ENCODE measurements around the gene ARL8A. TPM values are rescaled to one million over a fixed set of nuclear protein-coding genes. Genes with fewer than 3 reads are reported as not detected.

ARL8A gene
- total RNA-seq, 1 experiment from 2014 or later, result 45.6 TPM

GRCh38 chr1:202158810-202159533 lies 14.4 kb upstream of the ARL8A start:
- Histone ChIP-seq H3K27ac (ENCODE audit: low read depth, low read length) (no peak overlapping the region), H3K4me2 (ENCODE audit: low read length) (no peak overlapping the region), H2AFZ (ENCODE audit: low read depth, low read length, poor library complexity, severe bottlenecking) (no peak overlapping the region), H3K4me3 (replicated peaks in 1 of 2; ENCODE audit: low read depth in 1 of 2, low read length in 2 of 2) (no peak overlapping the region), H3K9me3 (ENCODE audit: control insufficient read depth in 1 of 2, insufficient read depth in 1 of 2, low read depth in 1 of 2, low read length in 2 of 2) (no peaks in the 10 kb centered on the region), H3K36me3 (ENCODE audit: control insufficient read depth in 1 of 2, insufficient read depth in 2 of 2, low read length in 2 of 2) (no peaks in the 10 kb centered on the region), H3K9ac (ENCODE audit: low read length) (no peak overlapping the region), H3K9me2 (ENCODE audit: insufficient read depth) (no peaks in the 10 kb centered on the region), H3K27me3 (ENCODE audit: insufficient read depth, low read length) (no peaks in the 10 kb centered on the region), H4K20me1 (ENCODE audit: insufficient read depth) (no peaks in the 10 kb centered on the region), H3K79me2 (ENCODE audit: insufficient read depth, low read length) (no peaks in the 10 kb centered on the region), H3K4me1 (ENCODE audit: control insufficient read depth in 1 of 2, insufficient read depth in 2 of 2, low read length in 2 of 2) (peaks cover 20 to 26% of the 10 kb centered on the region in 2 experiments; a peak in 3 of 4 replicates)
- ATAC-seq, result no peak
- BruUV-seq (replicated peaks), result no TSS peak
- RAD21 ChIA-PET (ENCODE audit: low non-redundant PET in 1 of 2, low total read pairs in 2 of 2, uncharacterized antibody in 2 of 2, unreplicated experiment in 2 of 2), result no interaction called here
- intact Hi-C loops (cut with micrococcal nuclease), result no loop called here
- POLR2A ChIA-PET, result no interaction called here
- TF ChIP-seq SRF (IDR thresholded peaks at IDR 0.05; ENCODE audit: low read depth) (no peak), EGR1 (IDR thresholded peaks at IDR 0.05; ENCODE audit: low read depth) (no peak), CBX3 (IDR thresholded peaks at IDR 0.05; ENCODE audit: low read depth) (no peak), JUND (IDR thresholded peaks at IDR 0.05) (no peak), CTCF (IDR thresholded peaks at IDR 0.05 in 2 of 3, conservative IDR thresholded peaks at IDR 0.05 in 1 of 3; ENCODE audit: borderline replicate concordance in 1 of 3, insufficient read depth in 1 of 3, low read depth in 2 of 3, low read length in 2 of 3) (peak in 2 of 3 experiments; percentile 10 to 14; a peak in 1 of 6 replicates), FOSL1 (IDR thresholded peaks at IDR 0.05; ENCODE audit: low read depth) (no peak)
- CTCF ChIA-PET, result no interaction called here
- DNase-seq (ENCODE audit: low read depth, low spot score), result no peak

- Histone ChIP-seq H3K4me1 (ENCODE audit: control insufficient read depth in 1 of 2, insufficient read depth in 2 of 2, low read length in 2 of 2) (peaks cover 20 to 26% of the 10 kb centered on the region in 2 experiments; a peak in 3 of 4 replicates), H3K79me2 (ENCODE audit: insufficient read depth, low read length) (no peaks in the 10 kb centered on the region), H3K9me3 (ENCODE audit: control insufficient read depth in 1 of 2, insufficient read depth in 1 of 2, low read depth in 1 of 2, low read length in 2 of 2) (no peaks in the 10 kb centered on the region), H3K4me2 (ENCODE audit: low read length) (no peak overlapping the region), H3K9me2 (ENCODE audit: insufficient read depth) (no peaks in the 10 kb centered on the region), H2AFZ (ENCODE audit: low read depth, low read length, poor library complexity, severe bottlenecking) (no peak overlapping the region), H3K27ac (ENCODE audit: low read depth, low read length) (no peak overlapping the region), H3K9ac (ENCODE audit: low read length) (no peak overlapping the region), H4K20me1 (ENCODE audit: insufficient read depth) (no peaks in the 10 kb centered on the region), H3K4me3 (replicated peaks in 1 of 2; ENCODE audit: low read depth in 1 of 2, low read length in 2 of 2) (no peak overlapping the region), H3K36me3 (ENCODE audit: control insufficient read depth in 1 of 2, insufficient read depth in 2 of 2, low read length in 2 of 2) (no peaks in the 10 kb centered on the region), H3K27me3 (ENCODE audit: insufficient read depth, low read length) (no peaks in the 10 kb centered on the region)
- BruUV-seq (replicated peaks), result no TSS peak
- DNase-seq (ENCODE audit: low read depth, low spot score), result no peak
- ChIA-PET POLR2A (no interaction called here), RAD21 (ENCODE audit: low non-redundant PET in 1 of 2, low total read pairs in 2 of 2, uncharacterized antibody in 2 of 2, unreplicated experiment in 2 of 2) (no interaction called here), CTCF (no interaction called here)
- intact Hi-C loops (cut with micrococcal nuclease), result no loop called here
- no peak for ATAC-seq
- TF ChIP-seq POLR2AphosphoS5 (IDR thresholded peaks at IDR 0.05; ENCODE audit: low read depth, low read length) (no peak), EZH2 (IDR thresholded peaks at IDR 0.05) (no peak), ZNF274 (IDR thresholded peaks at IDR 0.05; ENCODE audit: low read depth, low read length) (no peak), MAX (IDR thresholded peaks at IDR 0.05) (no peak), TCF7L2 (IDR thresholded peaks at IDR 0.05; ENCODE audit: borderline replicate concordance, extremely low read depth, insufficient read depth, insufficient read length) (no peak), JUND (IDR thresholded peaks at IDR 0.05) (no peak), ZBTB33 (IDR thresholded peaks at IDR 0.05; ENCODE audit: extremely low read depth, insufficient replicate concordance, low read length) (no peak), SIN3A (IDR thresholded peaks at IDR 0.05; ENCODE audit: low read depth) (no peak), EZH2phosphoT487 (IDR thresholded peaks at IDR 0.05; ENCODE audit: borderline replicate concordance) (no peak), SP1 (IDR thresholded peaks at IDR 0.05; ENCODE audit: low read depth) (no peak), POLR2A (IDR thresholded peaks at IDR 0.05; ENCODE audit: borderline replicate concordance, extremely low read depth, insufficient read depth, insufficient read length) (no peak), YY1 (IDR thresholded peaks at IDR 0.05; ENCODE audit: extremely low read depth, insufficient replicate concordance, low read depth, low read length) (no peak), FOSL1 (IDR thresholded peaks at IDR 0.05; ENCODE audit: low read depth) (no peak), EGR1 (IDR thresholded peaks at IDR 0.05; ENCODE audit: low read depth) (no peak)
Observed at GRCh38 chr1:202157945-202158344, 13.4 kb upstream of the ARL8A start.
